BE2C (cell line): ENCODE results near the gene CEP250.
A peak's percentile ranks its signal among the peaks of the same experiment; 100 is the strongest.
"Not testable (repeated sequence)": the region's sequence is repeated elsewhere in the genome, so short reads cannot be mapped to it uniquely, and the experiment has no call there.

ENCODE experiments used
- DNase-seq: peaks from one replicate; pipeline ENCODE4 v3.0.0-alpha.2; 2020
- H3K27me3 ChIP-seq: fragments of 250-450 bp; sonication (Bioruptor Pico); 2 replicates; pipeline ENCODE4 v1.5.1; 2020; ENCODE audit warnings: mild to moderate bottlenecking
- H3K36me3 ChIP-seq: fragments of 250-450 bp; sonication (Bioruptor Pico); 2 replicates; pipeline ENCODE4 v1.5.1; 2020; ENCODE audit warnings: mild to moderate bottlenecking
- H3K4me1 ChIP-seq: fragments of 250-450 bp; sonication (Bioruptor Pico); 2 replicates; pipeline ENCODE4 v1.5.1; 2020
- H3K4me3 ChIP-seq: 2 replicates; pipeline ENCODE4 v1.5.1; 2011; ENCODE audit warnings: low read depth, low read length
- H3K9me3 ChIP-seq: fragments of 250-450 bp; sonication (Bioruptor Pico); 2 replicates; pipeline ENCODE4 v1.5.1; 2020
- TF ChIP-seq, protein P1 (sequence below): IDR thresholded peaks from 2 replicates; pipeline ENCODE4 v1.5.1; 2012; ENCODE audit warnings: mild to moderate bottlenecking, low read depth, low read length

CEP250 gene

DNA sequence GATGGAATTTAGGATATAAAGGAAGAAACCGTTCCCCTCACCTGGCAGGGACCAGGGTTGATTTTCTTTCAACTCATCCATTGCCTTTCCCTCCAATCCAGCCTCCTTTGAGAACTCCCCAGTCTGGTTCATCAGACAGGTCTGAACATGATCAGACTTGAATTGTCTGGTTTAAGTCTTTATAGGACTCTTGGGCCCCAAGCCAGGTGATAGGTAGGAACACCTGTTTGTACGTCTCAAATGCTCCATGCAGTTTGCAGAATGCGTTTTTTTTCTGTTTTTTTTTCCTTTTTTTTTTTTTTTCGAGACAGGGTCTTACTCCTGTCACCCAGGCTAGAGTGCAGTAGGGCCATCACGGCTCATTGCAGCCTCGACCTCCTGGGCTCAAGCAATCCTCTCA is 4.1 kb upstream of the CEP250 start:
- H3K36me3 ChIP-seq = no peaks in the 10 kb centered on the region
- H3K27me3 ChIP-seq = no peaks in the 10 kb centered on the region
- H3K4me3 ChIP-seq = no peak overlapping the region
- no peaks in the 10 kb centered on the region for H3K9me3 ChIP-seq
- TF ChIP-seq, protein P1, sequence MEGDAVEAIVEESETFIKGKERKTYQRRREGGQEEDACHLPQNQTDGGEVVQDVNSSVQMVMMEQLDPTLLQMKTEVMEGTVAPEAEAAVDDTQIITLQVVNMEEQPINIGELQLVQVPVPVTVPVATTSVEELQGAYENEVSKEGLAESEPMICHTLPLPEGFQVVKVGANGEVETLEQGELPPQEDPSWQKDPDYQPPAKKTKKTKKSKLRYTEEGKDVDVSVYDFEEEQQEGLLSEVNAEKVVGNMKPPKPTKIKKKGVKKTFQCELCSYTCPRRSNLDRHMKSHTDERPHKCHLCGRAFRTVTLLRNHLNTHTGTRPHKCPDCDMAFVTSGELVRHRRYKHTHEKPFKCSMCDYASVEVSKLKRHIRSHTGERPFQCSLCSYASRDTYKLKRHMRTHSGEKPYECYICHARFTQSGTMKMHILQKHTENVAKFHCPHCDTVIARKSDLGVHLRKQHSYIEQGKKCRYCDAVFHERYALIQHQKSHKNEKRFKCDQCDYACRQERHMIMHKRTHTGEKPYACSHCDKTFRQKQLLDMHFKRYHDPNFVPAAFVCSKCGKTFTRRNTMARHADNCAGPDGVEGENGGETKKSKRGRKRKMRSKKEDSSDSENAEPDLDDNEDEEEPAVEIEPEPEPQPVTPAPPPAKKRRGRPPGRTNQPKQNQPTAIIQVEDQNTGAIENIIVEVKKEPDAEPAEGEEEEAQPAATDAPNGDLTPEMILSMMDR = no peak
- DNase-seq = no peak
- no peaks in the 10 kb centered on the region; the same call in 1 of the 2 replicates for H3K4me1 ChIP-seq

DNA sequence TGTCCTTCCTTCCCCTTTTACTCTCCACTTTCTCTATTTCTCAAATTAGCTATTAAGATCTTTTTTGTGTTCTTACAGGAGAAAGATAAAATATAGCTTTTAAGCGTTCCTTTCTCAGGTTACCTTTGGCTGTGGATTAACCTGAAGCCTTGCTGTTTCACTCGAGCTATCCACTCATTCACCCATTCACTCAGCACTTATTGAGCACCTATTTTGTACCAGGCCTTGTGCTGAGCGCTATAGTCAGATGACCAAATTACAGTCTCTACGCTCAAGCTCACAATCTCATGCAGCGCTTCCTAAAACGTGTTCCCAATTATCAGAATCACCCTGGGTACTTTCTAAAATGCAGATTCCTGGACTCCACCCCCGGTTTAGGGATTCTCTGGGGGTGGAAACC is 1.8 kb upstream of the CEP250 start:
- Histone ChIP-seq H3K27me3 (no peaks in the 10 kb centered on the region), H3K4me1 (peaks cover 4% of the 10 kb centered on the region; the same call in 1 of the 2 replicates), H3K36me3 (no peaks in the 10 kb centered on the region), H3K4me3 (peak overlapping the region; percentile 75; the same call in 1 of the 2 replicates), H3K9me3 (no peaks in the 10 kb centered on the region)
- TF ChIP-seq, protein P1 = no peak
- no peak for DNase-seq

DNA sequence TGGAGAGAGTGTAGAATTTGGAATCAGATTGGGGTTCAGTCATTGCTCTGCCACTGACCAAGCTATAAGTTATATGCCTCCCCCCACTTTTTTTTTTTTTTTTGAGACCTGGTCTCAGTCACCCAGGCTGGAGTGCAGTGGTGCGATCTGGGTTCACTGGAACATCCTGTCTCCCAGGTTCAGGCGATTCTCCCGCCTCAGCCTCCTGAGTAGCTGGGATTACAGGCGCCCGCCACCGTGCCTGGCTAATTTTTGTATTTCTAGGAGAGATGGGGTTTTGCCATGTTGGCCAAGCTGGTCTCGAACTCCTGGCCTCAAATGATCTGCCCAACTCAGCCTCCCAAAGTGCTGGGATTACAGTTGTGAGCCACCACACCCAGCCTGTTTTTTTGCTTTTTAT is 1.3 kb downstream of the CEP250 start:
- H3K4me3 ChIP-seq, H3K27me3 ChIP-seq, H3K4me1 ChIP-seq: not testable (repeated sequence)

DNA sequence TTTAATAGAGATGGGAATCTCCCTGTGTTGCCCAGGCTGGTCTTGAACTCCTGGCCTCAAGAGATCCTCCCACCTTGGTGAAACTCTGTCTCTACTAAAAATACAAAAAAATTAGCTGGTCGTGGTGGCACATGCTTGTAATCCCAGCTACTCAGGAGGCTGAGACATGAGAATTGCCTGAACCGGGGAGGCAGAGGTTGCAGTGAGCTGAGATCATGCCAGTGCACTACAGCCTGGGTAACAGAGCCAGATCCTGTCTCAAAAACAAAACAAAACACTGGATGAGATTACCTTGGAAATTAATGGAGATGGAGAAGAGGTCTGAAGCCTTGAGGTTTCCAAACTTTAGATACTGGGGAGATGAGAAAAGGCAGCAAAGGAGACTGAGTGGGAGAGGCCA is 2.1 kb downstream of the CEP250 start:
- H3K27me3 ChIP-seq, H3K9me3 ChIP-seq, H3K4me3 ChIP-seq, DNase-seq: not testable (repeated sequence)
- peaks cover 13% of the 10 kb centered on the region for H3K4me1 ChIP-seq
- H3K36me3 ChIP-seq = peaks cover 14% of the 10 kb centered on the region

More for the DNA sequence above, 1.3 kb downstream of the CEP250 start:
- not testable (repeated sequence) for DNase-seq, H3K36me3 ChIP-seq, H3K9me3 ChIP-seq

DNA sequence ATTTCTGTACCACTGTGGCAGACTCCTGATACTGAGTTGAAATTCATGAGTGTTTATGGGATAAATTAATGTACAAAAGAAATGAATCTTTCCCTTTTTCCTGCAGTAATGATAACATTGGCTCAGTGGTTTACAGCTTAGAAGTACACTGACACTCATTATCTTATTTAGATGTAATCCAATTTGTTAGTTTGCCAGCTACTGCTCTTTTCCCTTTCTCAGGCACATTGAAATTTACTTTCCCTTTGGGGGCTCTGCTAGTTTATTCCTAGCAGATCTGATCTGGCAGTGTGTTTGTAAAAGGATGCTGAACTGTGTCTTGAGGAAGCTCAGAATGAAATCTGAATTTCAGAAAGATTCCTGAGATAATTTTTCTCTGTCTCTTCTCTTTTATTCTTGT is 3.0 kb downstream of the CEP250 start:
- TF ChIP-seq, protein P1 = no peak
- Histone ChIP-seq H3K4me3 (peak overlapping the region; percentile 3; the same call in 1 of the 2 replicates), H3K36me3 (peaks cover 14% of the 10 kb centered on the region), H3K27me3 (no peaks in the 10 kb centered on the region), H3K9me3 (no peaks in the 10 kb centered on the region), H3K4me1 (peaks cover 13% of the 10 kb centered on the region)
- DNase-seq = no peak

DNA sequence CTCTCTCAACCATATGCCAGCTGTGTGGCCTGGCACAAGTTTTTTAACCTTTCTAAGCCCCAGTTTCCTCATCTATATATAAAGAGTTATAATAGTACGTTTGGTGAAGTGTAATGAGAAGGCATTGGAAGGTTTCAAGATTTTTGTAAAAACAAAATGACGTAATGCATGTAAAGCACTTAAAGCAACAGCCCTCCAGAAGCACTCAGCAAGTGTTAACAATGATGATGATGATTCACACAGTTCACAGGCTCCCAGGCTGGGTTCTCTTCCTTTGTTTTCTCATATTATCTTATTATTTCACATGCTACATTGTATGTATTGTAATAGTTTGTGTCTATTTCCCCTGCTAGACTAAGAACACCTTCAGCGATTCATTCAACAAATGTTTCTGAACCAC is 6.2 kb downstream of the CEP250 start:
- no peaks in the 10 kb centered on the region for H3K27me3 ChIP-seq
- H3K4me3 ChIP-seq = no peak overlapping the region
- peaks cover 31% of the 10 kb centered on the region for H3K36me3 ChIP-seq
- peaks cover 13% of the 10 kb centered on the region for H3K4me1 ChIP-seq
- DNase-seq = no peak
- TF ChIP-seq, protein P1 = no peak
- H3K9me3 ChIP-seq = no peaks in the 10 kb centered on the region

DNA sequence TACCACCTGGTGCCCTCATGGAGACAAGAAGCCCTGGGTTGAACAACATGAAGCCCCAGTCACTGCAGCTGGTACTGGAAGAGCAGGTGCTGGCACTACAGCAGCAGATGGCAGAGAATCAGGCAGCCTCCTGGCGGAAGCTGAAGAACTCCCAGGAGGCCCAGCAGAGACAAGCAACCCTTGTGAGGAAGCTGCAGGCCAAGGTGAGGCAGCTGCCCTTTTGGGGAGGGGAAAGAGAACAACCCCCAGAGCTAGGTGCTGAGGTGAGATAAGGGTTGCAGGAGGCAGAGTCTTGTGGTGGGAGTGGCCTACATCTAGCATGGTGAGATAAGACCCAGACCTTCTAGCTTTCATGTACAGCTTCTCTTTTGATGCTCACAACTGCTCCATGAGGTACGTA is 7.0 kb downstream of the CEP250 start:
- peak; percentile 74 for DNase-seq
- peaks cover 33% of the 10 kb centered on the region for H3K36me3 ChIP-seq

More for the DNA sequence above, 7.0 kb downstream of the CEP250 start:
- Histone ChIP-seq H3K4me1 (peaks cover 13% of the 10 kb centered on the region), H3K9me3 (no peaks in the 10 kb centered on the region), H3K27me3 (no peaks in the 10 kb centered on the region), H3K4me3 (no peak overlapping the region)
- TF ChIP-seq, protein P1 = no peak
